Right atrium auricular region (tissue), 2 donors: ENCODE results near the gene C10orf67. TPM values are rescaled to one million over a fixed set of nuclear protein-coding genes. Genes with fewer than 3 reads are reported as not detected.

Experiments used
- DNase-seq: peaks from one replicate; pipeline ENCODE4 v3.0.0-alpha.2; 2019; ENCODE audit warnings: low spot score
- H3K27ac ChIP-seq, 2 donors: fragments of 200-600 bp; sonication (generic); 1 replicate in 1 of 2; 2 replicates in 1 of 2; pipeline ENCODE4 v1.5.1; 2016 to 2019
- H3K27me3 ChIP-seq, 2 donors: fragments of 200-600 bp; sonication (generic); one replicate each; pipeline versions ENCODE4 v1.5.1 to v1.6.0; 2017 to 2019
- H3K36me3 ChIP-seq: fragments of 200-600 bp; sonication (generic); one replicate; pipeline ENCODE4 v1.5.1; 2016
- H3K4me1 ChIP-seq, 2 donors: fragments of 200-600 bp; sonication (generic); one replicate each; pipeline versions ENCODE4 v1.5.1 to v1.6.0; 2017 to 2019
- H3K4me3 ChIP-seq, 2 donors: fragments of 200-600 bp; sonication (generic); 1 replicate in 1 of 2; 2 replicates in 1 of 2; pipeline ENCODE4 v1.5.1; 2017 to 2019; ENCODE audit warnings: mild to moderate bottlenecking in 1 of 2, moderate library complexity in 1 of 2
- H3K9me3 ChIP-seq, 2 donors: fragments of 200-600 bp; sonication (generic); one replicate each; pipeline ENCODE4 v1.5.1; 2019
- CTCF ChIP-seq, 2 donors: fragments of 200-600 bp; sonication (generic); IDR thresholded peaks; one replicate each; pipeline ENCODE4 v1.5.1; 2019; ENCODE audit warnings: antibody characterized with exemption in 2 of 2
- total RNA-seq, 2 donors: library from RNA; depleted of rRNA; stranded (reverse); fragments of >200 nt; gene quantifications; one replicate each; pipeline ENCODE4 v1.1.0, GENCODE V29; 2016

The C10orf67 gene
- total RNA-seq, 2 donors from 2014 or later: 0.16 to 0.44 TPM

- H3K27me3 ChIP-seq: peaks cover 18 to 34% of the 10 kb centered on the region in 2 donors
- peaks cover 0 to 26% of the 10 kb centered on the region in 2 donors for H3K4me1 ChIP-seq
- no peak for TF ChIP-seq CTCF (IDR thresholded peaks at IDR 0.05)
- H3K4me3 ChIP-seq: peak within 1 kb of the TSS in 1 of 2 donors; percentile 12
- no peak within 1 kb of the TSS for H3K27ac ChIP-seq
- no peaks in the 10 kb centered on the region for H3K36me3 ChIP-seq
- DNase-seq: no peak
- H3K9me3 ChIP-seq: no peaks in the 10 kb centered on the region
These were observed 152.6 kb downstream of the C10orf67 start, which contains the start of gene PTF1A for GRCh38 chr10:23191764-23192711. Gene PTF1A (plus strand): TSS chr10:23192312. CDS start chr10:23192531, 219 bp downstream.

GRCh38 chr10:23190872-23191763 is 153.5 kb downstream of the C10orf67 start:
- Histone ChIP-seq H3K4me1 (peaks cover 0 to 26% of the 10 kb centered on the region in 2 donors), H3K9me3 (no peaks in the 10 kb centered on the region), H3K27ac (no peak overlapping the region), H3K27me3 (peaks cover 18 to 34% of the 10 kb centered on the region in 2 donors), H3K4me3 (no peak overlapping the region), H3K36me3 (no peaks in the 10 kb centered on the region)
- TF ChIP-seq CTCF (IDR thresholded peaks at IDR 0.05): no peak
- no peak for DNase-seq

DNA sequence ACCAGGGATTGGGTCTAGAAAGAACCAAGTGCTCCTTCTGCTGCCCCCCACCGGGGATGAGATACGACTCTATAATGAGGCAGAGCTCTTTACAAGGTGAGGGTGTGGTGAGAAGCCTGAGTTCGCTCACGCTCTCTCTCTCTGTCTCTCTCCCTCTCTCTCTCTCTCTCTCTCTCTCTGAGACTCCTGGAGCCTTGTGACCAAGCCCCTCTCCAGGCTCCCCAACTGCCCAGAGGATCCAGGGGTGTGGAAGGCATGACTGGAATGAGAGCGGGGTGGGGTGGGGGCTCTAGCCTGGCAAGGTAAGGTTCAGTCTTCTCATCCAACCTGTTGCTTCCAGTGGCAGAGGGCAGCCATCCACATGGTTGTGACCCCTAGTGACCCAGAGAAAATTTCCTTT is 155.6 kb downstream of the C10orf67 start:
- no peak overlapping the region for H3K4me3 ChIP-seq
- no peaks in the 10 kb centered on the region for H3K36me3 ChIP-seq
- H3K27me3 ChIP-seq: peaks cover 9 to 17% of the 10 kb centered on the region in 2 donors
- no peak for DNase-seq
- peaks cover 0 to 14% of the 10 kb centered on the region in 2 donors for H3K4me1 ChIP-seq
- no peaks in the 10 kb centered on the region for H3K9me3 ChIP-seq
- TF ChIP-seq CTCF (IDR thresholded peaks at IDR 0.05): no peak
- H3K27ac ChIP-seq: no peak overlapping the region

- peaks cover 4 to 10% of the 10 kb centered on the region in 2 donors for H3K27me3 ChIP-seq
- peaks cover 0 to 9% of the 10 kb centered on the region in 2 donors for H3K4me1 ChIP-seq
- H3K4me3 ChIP-seq: no peak overlapping the region
- no peaks in the 10 kb centered on the region for H3K9me3 ChIP-seq
- H3K27ac ChIP-seq: no peak overlapping the region
- no peak for DNase-seq
- no peaks in the 10 kb centered on the region for H3K36me3 ChIP-seq
- TF ChIP-seq CTCF (IDR thresholded peaks at IDR 0.05): no peak
These were observed 157.4 kb downstream of the C10orf67 start for GRCh38 chr10:23187155-23187554.

DNA sequence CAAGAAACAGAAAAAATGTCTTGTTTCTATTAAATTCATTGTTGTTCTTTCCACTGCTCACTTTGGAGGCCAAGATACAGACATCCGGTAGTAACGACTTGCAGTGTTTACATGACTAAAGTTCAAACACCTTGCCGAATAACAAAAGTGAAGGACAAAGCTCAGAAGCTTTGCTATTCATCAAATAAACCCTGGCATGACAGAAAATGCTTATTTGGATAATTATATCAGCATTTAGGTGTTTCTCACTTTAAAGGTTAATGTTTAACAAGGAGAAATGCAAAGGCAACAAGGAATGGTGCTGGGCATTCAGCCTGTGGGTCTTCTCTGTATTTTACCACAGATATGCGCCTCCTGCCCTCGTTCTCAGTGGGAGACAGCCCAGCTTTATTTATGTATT is 157.9 kb downstream of the C10orf67 start:
- H3K27me3 ChIP-seq: peaks cover 4 to 5% of the 10 kb centered on the region in 2 donors
- H3K9me3 ChIP-seq: no peaks in the 10 kb centered on the region
- H3K36me3 ChIP-seq: no peaks in the 10 kb centered on the region
- no peak for DNase-seq
- peaks cover 0 to 5% of the 10 kb centered on the region in 2 donors for H3K4me1 ChIP-seq
- no peak overlapping the region for H3K4me3 ChIP-seq
- TF ChIP-seq CTCF (IDR thresholded peaks at IDR 0.05): no peak
- no peak overlapping the region for H3K27ac ChIP-seq
